Gastrocnemius medialis (tissue), 4 donors: Measurements from ENCODE around the gene ROPN1L. TPM values are rescaled to one million over a fixed set of nuclear protein-coding genes. Genes with fewer than 3 reads are reported as not detected.

ENCODE experiments used
- ATAC-seq, 2 donors: fragments of 150-250 bp; one replicate each; pipeline ENCODE4 v1.9.1; 2016
- DNase-seq, 2 donors: peaks; one replicate each; pipeline ENCODE4 v3.0.0-alpha.2; 2019
- H3K27ac ChIP-seq, 4 donors: fragments of 200-600 bp; sonication (generic); 1 replicate in 1 of 4; 2 replicates in 3 of 4; pipeline ENCODE4 v1.5.1; 2016 to 2018; ENCODE audit warnings: mild to moderate bottlenecking in 2 of 4, moderate library complexity in 1 of 4
- H3K27me3 ChIP-seq, 3 donors: fragments of 200-600 bp; sonication (generic) in 2 of 3; 1 replicate in 1 of 3; 2 replicates in 2 of 3; pipeline versions ENCODE4 v1.5.1 to v1.6.0; 2016 to 2019; ENCODE audit warnings: mild to moderate bottlenecking in 1 of 3, moderate library complexity in 1 of 3
- H3K36me3 ChIP-seq, 2 donors: fragments of 200-600 bp; sonication (generic) in 1 of 2; one replicate each; pipeline ENCODE4 v1.5.1; 2017 to 2018
- H3K4me1 ChIP-seq, 2 donors: fragments of 200-600 bp; sonication (generic) in 1 of 2; one replicate each; pipeline ENCODE4 v1.5.1; 2016 to 2017; ENCODE audit warnings: mild to moderate bottlenecking in 2 of 2
- H3K4me3 ChIP-seq, 4 donors: fragments of 200-600 bp; sonication (generic) in 3 of 4; 1 replicate in 1 of 4; 2 replicates in 3 of 4; pipeline ENCODE4 v1.5.1; 2016 to 2019; ENCODE audit warnings: mild to moderate bottlenecking in 2 of 4
- H3K9me3 ChIP-seq, 3 donors: fragments of 200-600 bp; sonication (generic) in 2 of 3; 1 replicate in 1 of 3; 2 replicates in 2 of 3; pipeline ENCODE4 v1.5.1; 2016 to 2019
- CTCF ChIP-seq, 5 experiments: fragments of 450-650 bp in 3 of 5; fragments of 200-600 bp in 2 of 5; sonication (generic) in 2 of 5; IDR thresholded peaks in 4 of 5; conservative IDR thresholded peaks in 1 of 5; 1 replicate in 4 of 5; 2 replicates in 1 of 5; pipeline ENCODE4 v1.5.1; 2016 to 2019; ENCODE audit warnings: antibody characterized with exemption in 5 of 5, mild to moderate bottlenecking in 3 of 5, moderate library complexity in 3 of 5
- POLR2A ChIP-seq, 2 donors: fragments of 450-650 bp; IDR thresholded peaks; one replicate each; pipeline ENCODE4 v1.6.1; 2017; ENCODE audit warnings: antibody characterized with exemption in 2 of 2, mild to moderate bottlenecking in 2 of 2, moderate library complexity in 2 of 2
- in situ Hi-C, 4 donors: fragments of 200-750 bp; cut with MboI; loops; one replicate each; pipeline versions ENCODE4 v1.15.0 to v1.8.0; 2017; ENCODE audit warnings: low sequenced_read_pairs in 4 of 4
- intact Hi-C: fragments of 100-400 bp; cut with DNase I; formaldehyde crosslinking; loops from one replicate; pipeline ENCODE4 v1.15.1; 2023; ENCODE audit warnings: low total_unique reads
- total RNA-seq, 4 donors: library from RNA; depleted of rRNA; stranded (reverse); fragments of >200 nt; gene quantifications; one replicate each; pipeline versions ENCODE4 v1.1.0 to v1.2.3, GENCODE V29; 2016

The ROPN1L gene
- total RNA-seq, 4 donors from 2014 or later = 0.46 TPM; not detected in 3

- Histone ChIP-seq H3K4me3 (no peak overlapping the region), H3K27ac (no peak overlapping the region), H3K4me1 (no peaks in the 10 kb centered on the region), H3K36me3 (no peaks in the 10 kb centered on the region), H3K9me3 (peaks cover 0 to 4% (median 0%) of the 10 kb centered on the region in 3 donors), H3K27me3 (no peaks in the 10 kb centered on the region)
- intact Hi-C loops (no loop called here), in situ Hi-C loops (no loop called here)
- TF ChIP-seq CTCF (IDR thresholded peaks at IDR 0.05 in 4 of 5, conservative IDR thresholded peaks at IDR 0.05 in 1 of 5) = no peak
- TF ChIP-seq POLR2A (IDR thresholded peaks at IDR 0.05) = no peak
- DNase-seq (no peak), ATAC-seq (no peak)
Measured at GRCh38 chr5:10499066-10499465, 57.4 kb downstream of the ROPN1L start.

DNA sequence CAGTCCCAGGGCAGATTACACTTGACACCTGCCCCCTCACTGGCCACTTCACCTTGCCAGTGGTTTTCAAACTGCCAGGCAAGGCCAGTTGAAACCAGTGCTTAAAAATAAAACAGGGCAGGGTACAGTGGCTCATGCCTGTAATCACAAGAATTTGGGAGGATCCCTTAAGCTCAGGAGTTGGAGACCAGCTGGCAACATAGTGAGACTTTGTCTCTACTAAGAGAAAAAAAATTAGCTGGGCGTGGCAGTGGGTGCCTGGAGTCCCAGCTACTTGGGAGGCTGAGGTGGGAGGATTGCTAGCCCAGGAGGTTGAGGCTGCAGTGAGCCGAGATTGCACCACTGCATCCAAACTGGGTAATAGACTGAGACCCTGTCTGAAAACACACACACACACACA, 58.1 kb downstream of the ROPN1L start:
- ATAC-seq (no peak), DNase-seq (no peak)
- Histone ChIP-seq H3K36me3 (no peaks in the 10 kb centered on the region), H3K27me3 (no peaks in the 10 kb centered on the region), H3K27ac (no peak overlapping the region), H3K9me3 (no peaks in the 10 kb centered on the region), H3K4me1 (no peaks in the 10 kb centered on the region), H3K4me3 (no peak overlapping the region)
- intact Hi-C loops = no loop called here
- in situ Hi-C loops = no loop called here
- no peak for TF ChIP-seq POLR2A (IDR thresholded peaks at IDR 0.05)

DNA sequence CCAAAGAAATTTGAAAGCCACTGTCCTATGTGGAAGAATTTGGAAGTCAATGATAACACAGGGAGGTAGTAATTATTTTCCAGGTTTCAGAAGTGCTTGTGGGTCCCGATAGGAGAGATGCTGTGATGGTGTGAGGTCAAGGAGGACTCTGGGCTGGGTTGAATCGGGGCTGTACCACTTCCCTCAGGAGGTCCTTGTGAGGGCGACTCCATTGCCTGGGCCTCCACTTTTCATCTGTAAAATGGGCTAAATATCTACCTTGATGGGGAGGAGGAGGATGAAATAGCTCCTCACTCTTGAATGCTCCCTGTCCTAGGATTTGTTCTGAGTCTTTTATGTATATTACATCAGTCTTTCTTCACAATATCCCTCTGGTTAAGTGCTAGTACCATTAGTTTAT, 59.0 kb downstream of the ROPN1L start:
- no peak overlapping the region for H3K4me3 ChIP-seq
- no peaks in the 10 kb centered on the region for H3K4me1 ChIP-seq
- no peaks in the 10 kb centered on the region for H3K36me3 ChIP-seq
- no peaks in the 10 kb centered on the region for H3K9me3 ChIP-seq
- DNase-seq = no peak
- H3K27me3 ChIP-seq = no peaks in the 10 kb centered on the region
- intact Hi-C loops (no loop called here), in situ Hi-C loops (no loop called here)
- no peak for ATAC-seq
- TF ChIP-seq CTCF (IDR thresholded peaks at IDR 0.05 in 4 of 5, conservative IDR thresholded peaks at IDR 0.05 in 1 of 5) = no peak
- TF ChIP-seq POLR2A (IDR thresholded peaks at IDR 0.05) = no peak
- no peak overlapping the region for H3K27ac ChIP-seq

- DNase-seq = no peak
- Histone ChIP-seq H3K27me3 (no peaks in the 10 kb centered on the region), H3K4me1 (no peaks in the 10 kb centered on the region), H3K4me3 (no peak overlapping the region), H3K27ac (no peak overlapping the region), H3K36me3 (no peaks in the 10 kb centered on the region), H3K9me3 (no peaks in the 10 kb centered on the region)
- in situ Hi-C loops (no loop called here), intact Hi-C loops (no loop called here)
- ATAC-seq = no peak
- no peak for TF ChIP-seq POLR2A (IDR thresholded peaks at IDR 0.05)
- no peak for TF ChIP-seq CTCF (IDR thresholded peaks at IDR 0.05 in 4 of 5, conservative IDR thresholded peaks at IDR 0.05 in 1 of 5)
Measured at GRCh38 chr5:10501554-10502075, 59.9 kb downstream of the ROPN1L start.

GRCh38 chr5:10502130-10502529, 60.5 kb downstream of the ROPN1L start:
- in situ Hi-C loops = no loop called here
- Histone ChIP-seq H3K27me3 (no peaks in the 10 kb centered on the region), H3K9me3 (no peaks in the 10 kb centered on the region), H3K4me1 (no peaks in the 10 kb centered on the region), H3K36me3 (no peaks in the 10 kb centered on the region), H3K4me3 (no peak overlapping the region), H3K27ac (no peak overlapping the region)
- ATAC-seq (no peak), DNase-seq (no peak)
- intact Hi-C loops = no loop called here
- TF ChIP-seq POLR2A (IDR thresholded peaks at IDR 0.05) (no peak), CTCF (IDR thresholded peaks at IDR 0.05 in 4 of 5, conservative IDR thresholded peaks at IDR 0.05 in 1 of 5) (no peak)
